Measurements from ENCODE around the gene DNAJC30. TPM values are rescaled to one million over a fixed set of nuclear protein-coding genes. Genes with fewer than 3 reads are reported as not detected.

The DNAJC30 gene
- polyA plus RNA-seq (2013), result 4.2 TPM

- peak; percentile 95 to 98 (median 97) for DNase-seq
- POLR2A ChIA-PET, result no interaction called here
- Histone ChIP-seq H3K27ac (ENCODE audit: insufficient read depth in 1 of 2, low read depth in 1 of 2, low read length in 2 of 2, poor library complexity in 1 of 2, severe bottlenecking in 2 of 2) (peak within 1 kb of the TSS; percentile 86 to 88), H3K27me3 (replicated peaks in 2 of 5; ENCODE audit: control insufficient read depth in 4 of 5, insufficient read depth in 5 of 5, low read length in 4 of 5) (no peaks in the 10 kb centered on the region), H3K4me3 (ENCODE audit: control insufficient read depth in 1 of 7, extremely low read depth in 1 of 7, insufficient read depth in 4 of 7, low read depth in 2 of 7, low read length in 6 of 7) (peak within 1 kb of the TSS; percentile 92 to 99 (median 97)), H3K9me3 (ENCODE audit: control extremely low read depth in 1 of 5, control insufficient read depth in 4 of 5, insufficient read depth in 2 of 5, low read depth in 1 of 5, low read length in 4 of 5) (no peaks in the 10 kb centered on the region), H3K4me1 (ENCODE audit: control extremely low read depth in 1 of 4, control insufficient read depth in 4 of 4, insufficient read depth in 4 of 4, low read length in 3 of 4) (peaks cover 5 to 26% (median 20%) of the 10 kb centered on the region in 4 experiments), H3K36me3 (ENCODE audit: control insufficient read depth in 4 of 4, insufficient read depth in 4 of 4, low read length in 3 of 4) (peaks cover 2 to 33% (median 20%) of the 10 kb centered on the region in 4 experiments)
- CTCF ChIA-PET, result no interaction called here
- WGBS (ENCODE audit: insufficient coverage), result under 1% methylated on average over 65 of the region's 68 CpGs
These were observed at the start of gene DNAJC30, which contains the start of gene BUD23 for GRCh38 chr7:73683056-73683787. Gene DNAJC30 (minus strand): TSS chr7:73683453. CDS start chr7:73683423, 30 bp downstream. Gene BUD23 (plus strand): TSS chr7:73683597. CDS start chr7:73683626, 29 bp downstream.

- Histone ChIP-seq H3K36me3 (ENCODE audit: control insufficient read depth in 4 of 4, insufficient read depth in 4 of 4, low read length in 3 of 4) (peaks cover 0 to 13% (median 6%) of the 10 kb centered on the region in 4 experiments), H3K4me3 (ENCODE audit: control insufficient read depth in 1 of 7, extremely low read depth in 1 of 7, insufficient read depth in 4 of 7, low read depth in 2 of 7, low read length in 6 of 7) (no peak overlapping the region), H3K27ac (ENCODE audit: insufficient read depth in 1 of 2, low read depth in 1 of 2, low read length in 2 of 2, poor library complexity in 1 of 2, severe bottlenecking in 2 of 2) (no peak overlapping the region), H3K4me1 (ENCODE audit: control extremely low read depth in 1 of 4, control insufficient read depth in 4 of 4, insufficient read depth in 4 of 4, low read length in 3 of 4) (peaks cover 0 to 7% (median 7%) of the 10 kb centered on the region in 4 experiments), H3K9me3 (ENCODE audit: control extremely low read depth in 1 of 5, control insufficient read depth in 4 of 5, insufficient read depth in 2 of 5, low read depth in 1 of 5, low read length in 4 of 5) (peaks cover 0 to 2% (median 0%) of the 10 kb centered on the region in 5 experiments), H3K27me3 (replicated peaks in 2 of 5; ENCODE audit: control insufficient read depth in 4 of 5, insufficient read depth in 5 of 5, low read length in 4 of 5) (peaks cover 0 to 52% (median 4%) of the 10 kb centered on the region in 5 experiments)
- ChIA-PET CTCF (interaction anchor here (0.7 to 8.1 kb wide), 8 partner anchors 9 to 702 kb away, joined by 3 to 81 read pairs (median 4); no protein-coding TSS in a partner anchor), POLR2A (no interaction called here)
- DNase-seq, result no peak
- WGBS (ENCODE audit: insufficient coverage), result 75% methylated on average over 2 of the region's 2 CpGs
These were observed 49.1 kb upstream of the DNAJC30 start for GRCh38 chr7:73732397-73732796.

- WGBS (ENCODE audit: insufficient coverage), result 12% methylated on average over 3 of the region's 3 CpGs
- H3K36me3 ChIP-seq (ENCODE audit: control insufficient read depth in 4 of 4, insufficient read depth in 4 of 4, low read length in 3 of 4), result peaks cover 0 to under 1% (median 0%) of the 10 kb centered on the region in 4 experiments
- ChIA-PET CTCF (interaction anchor here (0.6 to 0.9 kb wide), 3 partner anchors 103 to 181 kb away, joined by 3 to 4 read pairs (median 3); no protein-coding TSS in a partner anchor), POLR2A (no interaction called here)
- peaks cover 0 to 68% (median 11%) of the 10 kb centered on the region in 5 experiments for H3K27me3 ChIP-seq (replicated peaks in 2 of 5; ENCODE audit: control insufficient read depth in 4 of 5, insufficient read depth in 5 of 5, low read length in 4 of 5)
- no peak overlapping the region for H3K27ac ChIP-seq (ENCODE audit: insufficient read depth in 1 of 2, low read depth in 1 of 2, low read length in 2 of 2, poor library complexity in 1 of 2, severe bottlenecking in 2 of 2)
- no peak for DNase-seq
- H3K4me1 ChIP-seq (ENCODE audit: control extremely low read depth in 1 of 4, control insufficient read depth in 4 of 4, insufficient read depth in 4 of 4, low read length in 3 of 4), result peaks cover 0 to 7% (median 7%) of the 10 kb centered on the region in 4 experiments
- peaks cover 0 to 2% (median 0%) of the 10 kb centered on the region in 5 experiments for H3K9me3 ChIP-seq (ENCODE audit: control extremely low read depth in 1 of 5, control insufficient read depth in 4 of 5, insufficient read depth in 2 of 5, low read depth in 1 of 5, low read length in 4 of 5)
- no peak overlapping the region for H3K4me3 ChIP-seq (ENCODE audit: control insufficient read depth in 1 of 7, extremely low read depth in 1 of 7, insufficient read depth in 4 of 7, low read depth in 2 of 7, low read length in 6 of 7)
These were observed 47.2 kb upstream of the DNAJC30 start for GRCh38 chr7:73730485-73730884.

- Histone ChIP-seq H3K36me3 (ENCODE audit: control insufficient read depth in 4 of 4, insufficient read depth in 4 of 4, low read length in 3 of 4) (no peaks in the 10 kb centered on the region), H3K27me3 (replicated peaks in 2 of 5; ENCODE audit: control insufficient read depth in 4 of 5, insufficient read depth in 5 of 5, low read length in 4 of 5) (peaks cover 0 to 84% (median 14%) of the 10 kb centered on the region in 5 experiments), H3K9me3 (ENCODE audit: control extremely low read depth in 1 of 5, control insufficient read depth in 4 of 5, insufficient read depth in 2 of 5, low read depth in 1 of 5, low read length in 4 of 5) (peaks cover 0 to 2% (median 0%) of the 10 kb centered on the region in 5 experiments), H3K4me1 (ENCODE audit: control extremely low read depth in 1 of 4, control insufficient read depth in 4 of 4, insufficient read depth in 4 of 4, low read length in 3 of 4) (no peaks in the 10 kb centered on the region), H3K4me3 (ENCODE audit: control insufficient read depth in 1 of 7, extremely low read depth in 1 of 7, insufficient read depth in 4 of 7, low read depth in 2 of 7, low read length in 6 of 7) (no peak overlapping the region), H3K27ac (ENCODE audit: insufficient read depth in 1 of 2, low read depth in 1 of 2, low read length in 2 of 2, poor library complexity in 1 of 2, severe bottlenecking in 2 of 2) (no peak overlapping the region)
- ChIA-PET CTCF (interaction anchor here (0.7 to 2.3 kb wide), 8 partner anchors 26 to 181 kb away, joined by 3 to 23 read pairs (median 4); no protein-coding TSS in a partner anchor), POLR2A (no interaction called here)
- no peak for DNase-seq
- WGBS (ENCODE audit: insufficient coverage), result 76% methylated on average over 4 of the region's 5 CpGs
These were observed 45.3 kb upstream of the DNAJC30 start for GRCh38 chr7:73728551-73728950.

GRCh38 chr7:73727952-73728351 is 44.7 kb upstream of the DNAJC30 start:
- H3K27ac ChIP-seq (ENCODE audit: insufficient read depth in 1 of 2, low read depth in 1 of 2, low read length in 2 of 2, poor library complexity in 1 of 2, severe bottlenecking in 2 of 2), result no peak overlapping the region
- ChIA-PET CTCF (interaction anchor here (1.1 to 2.3 kb wide), 4 partner anchors 26 to 121 kb away, joined by 3 to 23 read pairs (median 4); no protein-coding TSS in a partner anchor), POLR2A (no interaction called here)
- peak in 2 of 3 donors; percentile 40 to 50 for DNase-seq
- H3K27me3 ChIP-seq (replicated peaks in 2 of 5; ENCODE audit: control insufficient read depth in 4 of 5, insufficient read depth in 5 of 5, low read length in 4 of 5), result peaks cover 0 to 83% (median 14%) of the 10 kb centered on the region in 5 experiments
- no peaks in the 10 kb centered on the region for H3K4me1 ChIP-seq (ENCODE audit: control extremely low read depth in 1 of 4, control insufficient read depth in 4 of 4, insufficient read depth in 4 of 4, low read length in 3 of 4)
- 56% methylated on average over 3 of the region's 3 CpGs for WGBS (ENCODE audit: insufficient coverage)
- H3K36me3 ChIP-seq (ENCODE audit: control insufficient read depth in 4 of 4, insufficient read depth in 4 of 4, low read length in 3 of 4), result no peaks in the 10 kb centered on the region
- H3K4me3 ChIP-seq (ENCODE audit: control insufficient read depth in 1 of 7, extremely low read depth in 1 of 7, insufficient read depth in 4 of 7, low read depth in 2 of 7, low read length in 6 of 7), result no peak overlapping the region
- peaks cover 0 to 2% (median 0%) of the 10 kb centered on the region in 5 experiments for H3K9me3 ChIP-seq (ENCODE audit: control extremely low read depth in 1 of 5, control insufficient read depth in 4 of 5, insufficient read depth in 2 of 5, low read depth in 1 of 5, low read length in 4 of 5)

GRCh38 chr7:73726083-73726466 is 42.8 kb upstream of the DNAJC30 start:
- Histone ChIP-seq H3K4me1 (ENCODE audit: control extremely low read depth in 1 of 4, control insufficient read depth in 4 of 4, insufficient read depth in 4 of 4, low read length in 3 of 4) (no peaks in the 10 kb centered on the region), H3K36me3 (ENCODE audit: control insufficient read depth in 4 of 4, insufficient read depth in 4 of 4, low read length in 3 of 4) (no peaks in the 10 kb centered on the region), H3K9me3 (ENCODE audit: control extremely low read depth in 1 of 5, control insufficient read depth in 4 of 5, insufficient read depth in 2 of 5, low read depth in 1 of 5, low read length in 4 of 5) (no peaks in the 10 kb centered on the region), H3K27ac (ENCODE audit: insufficient read depth in 1 of 2, low read depth in 1 of 2, low read length in 2 of 2, poor library complexity in 1 of 2, severe bottlenecking in 2 of 2) (no peak overlapping the region), H3K4me3 (ENCODE audit: control insufficient read depth in 1 of 7, extremely low read depth in 1 of 7, insufficient read depth in 4 of 7, low read depth in 2 of 7, low read length in 6 of 7) (no peak overlapping the region), H3K27me3 (replicated peaks in 2 of 5; ENCODE audit: control insufficient read depth in 4 of 5, insufficient read depth in 5 of 5, low read length in 4 of 5) (peaks cover 0 to 85% (median 23%) of the 10 kb centered on the region in 5 experiments)
- ChIA-PET POLR2A (interaction anchor here (0.7 kb wide), 1 partner anchor 137 kb away, joined by 3 read pairs; no protein-coding TSS in a partner anchor), CTCF (interaction anchor here (0.6 to 2.5 kb wide), 9 partner anchors 14 to 517 kb away, joined by 3 to 24 read pairs (median 5); partner anchors contain the start of gene METTL27)
- no peak for DNase-seq
- WGBS (ENCODE audit: insufficient coverage), result 71% methylated on average over 1 of the region's 1 CpG
